ENCODE measurements around the gene NPEPL1. TPM values are rescaled to one million over a fixed set of nuclear protein-coding genes. Genes with fewer than 3 reads are reported as not detected.

NPEPL1 gene
- total RNA-seq, 2 experiments from 2014 or later = 13.7 to 15.2 TPM

DNA sequence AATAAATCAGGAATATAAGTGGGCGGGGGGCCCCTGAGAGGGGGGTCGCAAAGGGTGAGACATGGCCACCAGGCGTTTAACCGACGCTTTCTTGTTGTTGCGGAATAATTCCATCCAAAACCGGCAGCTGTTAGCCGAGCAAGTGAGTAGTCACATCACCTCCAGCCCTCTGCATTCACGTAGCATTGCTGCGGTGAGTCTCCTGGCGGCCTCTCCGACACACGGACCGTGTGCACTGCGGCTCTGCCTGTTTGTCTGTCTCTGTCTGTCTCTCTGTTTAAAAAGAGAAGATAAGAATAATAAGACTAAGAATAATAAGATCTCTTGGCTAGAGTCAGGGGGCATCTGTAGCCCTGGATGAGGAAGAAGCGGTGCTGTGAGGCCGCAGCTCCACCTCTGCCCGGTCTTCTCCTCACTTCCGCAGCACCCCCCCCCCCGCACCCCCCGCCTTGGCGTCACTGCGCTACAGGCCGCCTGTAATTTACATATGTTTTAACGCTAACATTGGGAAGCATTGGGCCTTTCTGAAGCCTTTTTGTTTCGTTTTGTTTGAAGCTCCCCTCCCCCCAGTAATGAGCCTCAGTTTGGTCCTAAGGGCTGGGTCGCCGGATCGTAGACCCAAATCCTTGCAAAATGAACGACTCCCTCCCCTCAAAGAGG lies 40.5 kb upstream of the NPEPL1 start:
- Mint-ChIP-seq H3K27ac (peak overlapping the region; percentile 99), H3K4me1 (peaks cover 24% of the 10 kb centered on the region), H3K4me3 (peak overlapping the region; percentile 99), H3K36me3 (peaks cover 28% of the 10 kb centered on the region), H3K27me3 (no peaks in the 10 kb centered on the region), H3K9me3 (no peaks in the 10 kb centered on the region)
- peak; percentile 52 for DNase-seq

GRCh38 chr20:58652606-58653294 lies 39.9 kb upstream of the NPEPL1 start:
- Mint-ChIP-seq H3K27me3 (no peaks in the 10 kb centered on the region), H3K4me3 (peak overlapping the region; percentile 99), H3K9me3 (no peaks in the 10 kb centered on the region), H3K4me1 (peaks cover 31% of the 10 kb centered on the region), H3K36me3 (peaks cover 28% of the 10 kb centered on the region), H3K27ac (peak overlapping the region; percentile 99)
- no peak for DNase-seq

GRCh38 chr20:58654337-58654736 lies 38.3 kb upstream of the NPEPL1 start:
- H3K9me3 Mint-ChIP-seq = no peaks in the 10 kb centered on the region
- peaks cover 35% of the 10 kb centered on the region for H3K36me3 Mint-ChIP-seq
- DNase-seq = no peak
- H3K4me1 Mint-ChIP-seq = peaks cover 39% of the 10 kb centered on the region
- H3K27ac Mint-ChIP-seq = no peak overlapping the region
- peak overlapping the region; percentile 4 for H3K4me3 Mint-ChIP-seq
- no peaks in the 10 kb centered on the region for H3K27me3 Mint-ChIP-seq

- Mint-ChIP-seq H3K36me3 (peaks cover 42% of the 10 kb centered on the region), H3K9me3 (no peaks in the 10 kb centered on the region), H3K27me3 (no peaks in the 10 kb centered on the region), H3K4me3 (peak overlapping the region; percentile 76), H3K4me1 (peaks cover 46% of the 10 kb centered on the region), H3K27ac (peak overlapping the region; percentile 83)
- no peak for DNase-seq
Observed at GRCh38 chr20:58655328-58656107, 37.1 kb upstream of the NPEPL1 start.

DNA sequence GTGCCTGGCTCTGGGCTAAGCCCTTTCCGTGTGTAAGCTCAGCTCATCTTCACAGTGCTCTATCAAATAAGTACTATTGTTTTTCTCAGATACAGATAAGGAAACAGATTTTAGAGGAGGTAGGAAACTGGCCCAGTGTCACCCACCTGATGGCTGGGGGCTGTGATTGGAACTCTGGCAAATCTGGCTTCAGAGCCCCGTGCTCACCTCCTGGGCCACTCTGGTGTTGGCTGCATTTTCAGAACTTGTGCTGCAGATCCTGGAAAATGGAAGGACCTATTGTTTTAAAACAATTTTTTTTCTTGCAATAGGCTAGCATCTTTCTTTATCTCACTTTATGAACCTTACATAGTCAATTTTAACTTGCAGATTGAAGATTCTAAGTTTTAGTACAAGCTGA lies 35.8 kb upstream of the NPEPL1 start:
- peak overlapping the region; percentile 83 for H3K27ac Mint-ChIP-seq
- H3K9me3 Mint-ChIP-seq = no peaks in the 10 kb centered on the region
- peak overlapping the region; percentile 76 for H3K4me3 Mint-ChIP-seq
- peaks cover 41% of the 10 kb centered on the region for H3K36me3 Mint-ChIP-seq
- H3K27me3 Mint-ChIP-seq = no peaks in the 10 kb centered on the region
- H3K4me1 Mint-ChIP-seq = peaks cover 58% of the 10 kb centered on the region
- no peak for DNase-seq

DNA sequence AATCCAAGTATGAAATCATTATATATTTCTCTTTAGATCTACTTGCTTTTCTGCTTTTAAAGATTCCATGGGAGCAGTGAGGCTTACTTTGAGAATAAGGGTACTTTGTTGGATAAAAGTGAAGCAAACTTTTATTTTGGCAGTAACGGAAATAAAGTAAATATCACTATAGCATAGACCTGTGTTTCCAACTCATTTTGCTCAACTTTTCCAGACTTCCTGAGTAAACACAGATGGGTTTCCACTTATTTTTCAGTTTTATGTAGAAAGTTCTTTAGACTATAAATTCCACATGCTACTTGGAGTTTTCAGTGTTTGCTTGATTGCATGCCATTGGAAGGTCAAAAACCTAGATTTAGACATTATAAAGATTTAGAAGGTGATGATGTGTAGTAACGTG lies 35.3 kb upstream of the NPEPL1 start:
- no peaks in the 10 kb centered on the region for H3K9me3 Mint-ChIP-seq
- H3K4me1 Mint-ChIP-seq = peaks cover 62% of the 10 kb centered on the region
- peaks cover 42% of the 10 kb centered on the region for H3K36me3 Mint-ChIP-seq
- H3K27me3 Mint-ChIP-seq = no peaks in the 10 kb centered on the region
- H3K27ac Mint-ChIP-seq = peak overlapping the region; percentile 83
- H3K4me3 Mint-ChIP-seq = peak overlapping the region; percentile 76
- no peak for DNase-seq

GRCh38 chr20:58657986-58658385 lies 34.6 kb upstream of the NPEPL1 start:
- DNase-seq = no peak
- peaks cover 38% of the 10 kb centered on the region for H3K36me3 Mint-ChIP-seq
- H3K27me3 Mint-ChIP-seq = no peaks in the 10 kb centered on the region
- H3K4me3 Mint-ChIP-seq = peak overlapping the region; percentile 76
- peak overlapping the region; percentile 83 for H3K27ac Mint-ChIP-seq
- no peaks in the 10 kb centered on the region for H3K9me3 Mint-ChIP-seq
- peaks cover 64% of the 10 kb centered on the region for H3K4me1 Mint-ChIP-seq

DNA sequence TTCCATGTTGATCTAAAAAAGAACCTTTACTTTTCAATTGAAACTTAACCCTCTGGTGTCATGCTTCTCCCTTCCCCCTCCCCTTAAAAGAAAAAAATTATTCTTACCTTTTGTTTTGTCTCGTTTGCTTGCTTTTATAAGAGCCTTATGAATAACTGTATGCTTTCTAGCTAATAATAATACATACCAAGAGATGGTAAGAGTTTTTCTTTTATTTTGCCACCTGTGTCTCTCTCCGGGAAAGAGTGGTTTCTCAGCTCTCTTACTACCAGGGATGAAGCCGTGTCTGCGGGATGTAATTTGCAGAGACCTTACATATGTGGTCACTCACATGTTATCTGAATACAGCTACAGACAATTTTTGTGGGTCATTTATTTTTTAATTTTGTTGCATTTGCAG lies 33.8 kb upstream of the NPEPL1 start:
- DNase-seq = no peak
- peak overlapping the region; percentile 72 for H3K4me3 Mint-ChIP-seq
- H3K27me3 Mint-ChIP-seq = no peaks in the 10 kb centered on the region

GRCh38 chr20:58659841-58660240 lies 32.8 kb upstream of the NPEPL1 start:
- Mint-ChIP-seq H3K36me3 (peaks cover 43% of the 10 kb centered on the region), H3K9me3 (no peaks in the 10 kb centered on the region), H3K27ac (peak overlapping the region; percentile 83), H3K4me1 (peaks cover 71% of the 10 kb centered on the region), H3K27me3 (no peaks in the 10 kb centered on the region), H3K4me3 (peak overlapping the region; percentile 72)
- DNase-seq = no peak

More for the DNA sequence above, 33.8 kb upstream of the NPEPL1 start:
- peaks cover 65% of the 10 kb centered on the region for H3K4me1 Mint-ChIP-seq
- H3K36me3 Mint-ChIP-seq = peaks cover 41% of the 10 kb centered on the region
- H3K9me3 Mint-ChIP-seq = no peaks in the 10 kb centered on the region
- peak overlapping the region; percentile 81 for H3K27ac Mint-ChIP-seq

DNA sequence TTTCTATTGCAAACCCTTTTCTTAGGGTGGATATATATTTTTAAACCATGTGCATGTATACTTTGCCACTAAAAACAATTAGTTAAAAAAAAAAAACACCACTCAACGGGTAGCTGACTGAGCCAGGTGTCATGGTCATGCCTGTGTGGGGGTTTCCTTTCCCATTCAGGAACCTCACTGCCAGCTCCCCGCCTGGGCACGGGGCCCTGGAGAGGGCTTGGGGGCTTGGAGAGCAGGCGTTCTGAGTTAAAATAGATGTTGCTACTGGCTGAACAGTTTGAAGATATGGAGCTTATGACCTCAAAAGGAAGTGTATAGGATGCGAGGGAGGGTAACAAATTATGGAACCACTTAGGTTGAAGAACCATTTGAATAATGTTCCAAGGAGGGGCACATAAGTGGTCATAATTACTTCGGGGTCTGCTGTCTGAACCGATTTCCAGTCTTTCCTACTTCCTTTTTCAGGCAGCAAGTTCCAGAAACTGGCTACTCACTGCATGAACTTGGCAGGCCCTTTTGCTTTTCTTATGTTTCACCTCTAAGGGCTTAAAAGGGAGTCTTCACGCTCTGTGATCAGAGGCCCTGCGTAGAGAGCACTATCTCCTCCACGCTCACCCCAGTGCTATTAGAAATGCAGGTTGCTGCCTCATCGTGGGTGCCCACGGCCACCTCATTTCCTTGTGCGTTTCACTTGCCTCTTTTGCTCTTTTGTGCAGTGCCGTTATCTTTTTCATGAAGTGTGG lies 31.6 kb upstream of the NPEPL1 start:
- Mint-ChIP-seq H3K27me3 (no peaks in the 10 kb centered on the region), H3K9me3 (no peaks in the 10 kb centered on the region), H3K4me3 (peak overlapping the region; percentile 68), H3K4me1 (peaks cover 73% of the 10 kb centered on the region), H3K36me3 (peaks cover 45% of the 10 kb centered on the region), H3K27ac (peak overlapping the region; percentile 94)
- DNase-seq = peak; percentile 22

DNA sequence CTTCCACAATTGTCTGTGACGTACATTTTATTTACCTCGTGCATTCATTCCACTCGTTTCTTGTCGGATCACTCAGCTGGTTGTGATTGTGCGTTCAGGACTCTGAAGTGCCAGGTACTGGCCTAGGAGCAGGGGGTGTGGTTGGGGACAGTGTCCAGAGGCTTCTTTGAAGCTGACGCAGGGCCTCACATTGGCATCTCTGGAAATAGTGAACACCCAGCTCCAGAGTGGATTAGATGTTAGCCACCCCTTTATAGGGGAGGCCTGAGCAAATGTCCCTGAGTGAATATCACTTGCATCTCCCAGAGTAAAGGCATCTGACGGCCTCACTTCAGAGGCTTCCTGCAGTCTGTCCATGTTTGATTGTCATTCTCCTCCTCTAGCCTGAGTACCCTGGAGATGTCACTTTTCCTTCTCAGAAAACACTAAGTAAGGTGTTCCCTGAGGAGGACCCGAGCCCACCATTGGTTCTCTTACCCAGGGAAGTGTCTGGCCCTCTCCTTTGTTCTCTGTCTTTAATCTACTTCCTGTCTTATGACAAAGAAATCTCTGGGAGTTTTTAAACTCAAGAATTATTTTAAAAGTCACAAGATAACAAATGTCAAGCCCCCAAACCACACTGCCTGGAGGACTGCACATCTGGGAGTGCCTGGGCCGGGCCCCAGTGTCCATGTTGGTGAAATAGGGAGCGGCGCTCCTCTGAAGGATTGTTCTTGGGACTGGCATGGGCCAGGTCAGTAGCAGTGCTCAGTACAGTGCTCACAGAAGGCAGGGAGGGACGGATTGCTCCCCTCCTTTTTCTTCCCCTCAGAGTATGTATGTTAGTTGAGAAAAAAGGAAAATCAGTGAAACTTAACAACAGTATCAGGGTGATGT lies 30.8 kb upstream of the NPEPL1 start:
- H3K4me3 Mint-ChIP-seq = peak overlapping the region; percentile 68
- no peak for DNase-seq

DNA sequence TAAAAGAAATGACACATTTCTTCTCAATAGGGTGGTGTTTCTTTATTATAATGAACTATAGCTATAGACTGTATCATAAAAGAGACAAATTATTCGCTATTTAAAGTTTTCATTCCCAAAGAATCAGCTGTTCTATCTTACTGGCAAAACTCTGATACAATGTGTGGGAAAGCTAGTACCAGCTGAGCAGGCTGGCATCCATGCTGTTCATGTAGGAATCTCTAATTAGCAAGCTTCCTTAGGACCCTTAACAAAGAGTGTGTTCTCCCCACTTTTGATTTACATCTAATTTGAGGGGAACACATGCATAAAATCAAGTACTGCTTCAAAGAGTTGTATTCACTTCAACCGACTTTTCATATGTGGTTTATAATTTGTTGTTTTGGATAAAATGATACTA lies 28.3 kb upstream of the NPEPL1 start:
- no peaks in the 10 kb centered on the region for H3K9me3 Mint-ChIP-seq
- H3K36me3 Mint-ChIP-seq = peaks cover 33% of the 10 kb centered on the region
- no peaks in the 10 kb centered on the region for H3K27me3 Mint-ChIP-seq
- no peak for DNase-seq
- no peak overlapping the region for H3K4me3 Mint-ChIP-seq
- peak overlapping the region; percentile 76 for H3K27ac Mint-ChIP-seq
- peaks cover 57% of the 10 kb centered on the region for H3K4me1 Mint-ChIP-seq

More for the DNA sequence above, 30.8 kb upstream of the NPEPL1 start:
- Mint-ChIP-seq H3K27ac (peak overlapping the region; percentile 94), H3K36me3 (peaks cover 42% of the 10 kb centered on the region), H3K9me3 (no peaks in the 10 kb centered on the region), H3K4me1 (peaks cover 68% of the 10 kb centered on the region), H3K27me3 (no peaks in the 10 kb centered on the region)

DNA sequence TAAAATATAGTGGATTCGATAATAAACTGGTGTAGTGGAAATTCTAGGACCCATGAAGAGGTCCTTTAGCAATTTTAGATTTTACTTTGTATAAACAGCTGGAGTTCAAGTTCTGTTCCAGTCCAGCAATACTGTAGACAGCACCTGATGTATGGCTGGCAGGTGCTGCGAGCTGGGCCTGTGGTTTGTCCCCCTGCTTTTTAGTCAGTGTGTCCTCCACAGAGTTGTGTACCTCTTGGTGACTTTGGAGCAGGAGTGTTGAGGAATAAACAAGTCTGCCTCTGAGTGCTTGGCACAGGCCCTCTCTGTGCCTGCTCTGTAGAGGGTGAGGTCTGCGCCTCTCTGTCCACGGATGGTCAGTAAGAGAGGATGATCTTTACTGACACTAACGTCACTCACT lies 27.7 kb upstream of the NPEPL1 start:
- Mint-ChIP-seq H3K36me3 (peaks cover 31% of the 10 kb centered on the region), H3K9me3 (no peaks in the 10 kb centered on the region), H3K4me1 (peaks cover 56% of the 10 kb centered on the region), H3K4me3 (no peak overlapping the region), H3K27me3 (no peaks in the 10 kb centered on the region), H3K27ac (peak overlapping the region; percentile 68)
- DNase-seq = no peak

- no peak overlapping the region for H3K4me3 Mint-ChIP-seq
- no peaks in the 10 kb centered on the region for H3K9me3 Mint-ChIP-seq
- H3K27me3 Mint-ChIP-seq = no peaks in the 10 kb centered on the region
- H3K36me3 Mint-ChIP-seq = peaks cover 30% of the 10 kb centered on the region
- H3K4me1 Mint-ChIP-seq = peaks cover 52% of the 10 kb centered on the region
- H3K27ac Mint-ChIP-seq = no peak overlapping the region
- no peak for DNase-seq
Observed at GRCh38 chr20:58665606-58666005, 27.0 kb upstream of the NPEPL1 start.
